GM19463 (cell line): ENCODE measurements around the gene LYPD6.

Experiments
- ATAC-seq: cut with Tn5 transposase; IDR thresholded peaks from one replicate; pipeline ENCODE4 v1.9.1; 2021; ENCODE audit warnings: mild to moderate bottlenecking, moderate library complexity; ENCODE audit not compliant: unreplicated experiment

LYPD6 gene

DNA sequence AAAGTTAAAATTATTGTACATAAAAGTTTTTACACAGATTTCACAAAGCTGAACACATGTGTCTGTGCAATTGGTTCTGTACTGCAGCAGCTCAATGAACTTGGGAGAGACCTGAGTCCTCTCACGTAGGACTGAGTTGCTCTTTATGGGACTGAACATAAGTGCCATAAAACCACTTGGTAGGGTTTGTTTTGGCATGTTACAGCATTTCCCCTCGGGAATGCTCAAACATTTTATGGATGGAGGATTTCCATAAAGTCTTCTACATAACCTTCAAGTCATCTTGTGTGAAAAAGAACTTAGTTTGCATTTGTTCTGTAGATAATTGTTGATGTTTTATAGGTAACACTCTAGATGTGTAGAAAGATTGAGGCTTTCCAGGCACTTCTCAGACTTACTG, 15.9 kb downstream of the LYPD6 start:
- ATAC-seq: no peak

DNA sequence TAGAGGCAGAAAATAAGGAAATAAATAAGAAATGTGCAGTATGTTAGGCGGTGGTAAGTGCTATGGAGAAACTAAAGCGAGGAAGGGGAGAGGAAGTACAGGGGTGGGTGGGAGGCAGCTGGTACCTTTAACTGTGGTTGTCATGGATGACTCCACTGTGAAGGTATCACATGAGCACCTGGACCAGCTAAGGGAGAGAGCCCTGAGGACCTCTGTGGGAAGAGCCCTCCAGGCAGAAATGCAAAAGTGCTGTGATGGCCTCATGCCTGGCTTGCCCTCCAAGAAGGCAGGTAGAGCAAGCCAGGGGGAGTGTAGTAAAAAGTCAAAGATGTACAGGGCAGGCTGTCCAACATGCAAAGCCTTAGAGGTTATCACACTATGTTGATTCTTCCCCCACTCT, 17.9 kb downstream of the LYPD6 start:
- no peak for ATAC-seq

DNA sequence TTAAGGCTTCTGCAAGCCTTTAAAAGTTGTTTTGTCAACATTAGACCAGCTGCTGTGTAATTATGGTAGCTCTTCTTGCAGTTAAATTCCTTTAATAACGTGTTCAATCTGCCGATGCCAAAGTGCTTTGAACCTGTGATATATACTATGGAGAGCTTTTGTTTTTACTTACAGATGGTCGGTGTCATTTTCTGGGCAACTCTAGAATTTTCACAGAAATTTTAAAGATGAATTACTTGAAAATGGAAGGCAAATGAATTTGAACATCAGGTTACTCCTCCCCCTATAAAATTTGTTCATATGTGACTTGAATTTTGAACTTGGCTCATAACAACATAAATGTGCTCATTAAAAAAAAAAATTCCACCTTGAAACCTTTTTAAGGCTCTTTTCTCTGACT, 23.0 kb downstream of the LYPD6 start:
- no peak for ATAC-seq

DNA sequence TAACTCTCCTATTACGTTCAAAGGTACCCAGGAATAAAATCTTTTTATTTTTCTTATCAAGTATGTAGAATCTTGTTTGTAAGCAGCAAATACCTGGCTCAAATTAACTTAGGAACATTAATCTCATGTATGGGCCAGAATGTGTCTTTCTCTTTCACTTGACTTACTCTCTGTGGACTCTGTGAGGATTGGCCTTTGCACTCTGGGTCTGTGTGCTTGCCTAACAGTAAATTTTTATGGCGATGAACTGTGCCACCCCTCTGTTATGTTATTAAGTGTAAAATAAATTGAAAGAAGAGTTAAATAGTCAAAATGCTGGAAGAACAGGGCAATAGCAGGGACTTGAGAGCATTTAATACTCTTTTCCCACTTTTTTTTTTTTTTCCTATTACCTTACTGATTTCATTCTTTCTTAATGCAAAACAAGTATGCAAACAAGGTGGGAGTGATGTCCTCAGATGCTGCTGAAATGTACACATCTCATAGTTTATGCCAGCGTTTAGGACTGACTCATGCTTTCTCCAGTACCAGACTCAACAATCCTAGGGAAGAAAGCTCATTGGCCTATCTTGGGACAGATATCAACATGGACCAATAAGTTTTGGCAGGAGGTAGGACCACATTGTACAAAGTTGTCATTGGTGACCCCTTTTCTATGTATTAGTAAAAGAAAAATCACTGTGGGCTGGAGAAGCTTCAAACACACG, 25.5 kb downstream of the LYPD6 start:
- no peak for ATAC-seq

DNA sequence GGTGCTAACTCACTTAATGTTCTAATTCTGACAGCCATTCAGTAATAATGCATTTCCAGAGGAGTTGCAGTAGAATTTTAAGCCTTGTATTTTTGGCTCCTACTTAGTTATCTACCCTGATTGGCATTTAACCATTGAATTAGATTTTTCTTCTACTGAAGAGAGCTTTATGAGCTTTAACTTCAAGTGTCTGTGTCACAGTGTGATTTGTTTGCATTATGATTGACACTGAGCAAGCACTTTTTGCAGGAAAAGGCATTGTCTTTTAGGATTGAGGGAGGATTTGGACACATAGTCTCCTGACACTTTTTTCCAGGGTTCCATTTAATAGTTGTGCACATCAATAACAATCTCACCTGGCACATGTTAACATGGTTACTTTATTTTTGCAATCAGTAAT, 26.7 kb downstream of the LYPD6 start:
- no peak for ATAC-seq

DNA sequence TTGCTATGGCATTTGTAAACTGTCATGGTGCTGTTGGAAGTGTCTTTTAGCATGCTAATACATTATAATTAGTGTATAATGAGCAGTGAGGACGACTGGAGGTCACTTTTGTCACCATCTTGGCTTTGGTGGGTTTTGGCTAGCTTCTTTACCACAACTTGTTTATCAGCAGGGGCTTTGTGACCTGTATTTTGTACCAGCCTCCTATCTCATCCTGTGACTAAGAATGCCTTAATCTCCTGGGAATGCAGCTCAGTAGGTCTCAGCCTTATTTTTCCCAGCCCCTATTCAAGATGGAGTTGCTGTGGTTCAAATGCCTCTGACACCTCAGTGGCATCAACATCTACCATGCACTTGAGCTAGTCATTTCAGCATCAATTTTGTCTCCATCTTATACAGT, 29.7 kb downstream of the LYPD6 start:
- no peak for ATAC-seq

DNA sequence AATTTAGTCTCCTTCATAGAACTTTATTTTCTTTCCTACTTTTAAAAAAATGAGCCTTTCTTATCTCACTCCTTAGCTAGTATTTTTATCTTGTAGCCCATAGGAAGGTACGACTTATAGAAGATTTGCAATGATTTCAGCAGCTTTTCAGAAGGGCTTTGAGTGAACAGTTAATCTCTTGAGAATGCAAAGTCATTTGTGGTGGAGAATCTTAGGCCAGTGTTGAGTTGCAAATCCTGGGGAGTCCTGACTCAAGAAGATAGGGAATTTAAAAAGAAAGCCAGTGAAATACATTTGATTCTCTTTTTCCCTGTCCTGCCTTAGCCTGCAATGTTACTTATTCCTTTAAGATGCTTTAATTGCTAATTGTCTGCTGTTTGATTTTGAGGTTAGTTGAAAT, 33.6 kb downstream of the LYPD6 start:
- ATAC-seq: no peak

DNA sequence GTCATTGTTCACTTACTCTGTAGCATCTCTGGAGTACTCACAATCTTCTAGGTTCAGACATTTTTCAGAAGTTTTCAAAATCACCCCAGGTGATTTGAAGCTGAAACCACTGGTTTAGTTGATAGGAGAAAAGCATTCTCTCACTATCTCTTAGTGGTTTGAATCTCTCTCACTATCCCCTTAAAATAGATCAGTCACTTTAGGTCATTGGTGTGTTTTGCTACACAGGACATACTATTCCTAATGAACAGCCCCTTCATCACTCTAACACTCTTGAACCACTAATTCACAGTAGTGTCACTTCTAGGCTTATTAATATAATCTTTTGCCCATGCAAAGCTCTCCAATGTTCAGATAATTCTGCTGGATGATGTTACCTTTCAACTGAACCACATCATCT, 34.5 kb downstream of the LYPD6 start:
- ATAC-seq: no peak

DNA sequence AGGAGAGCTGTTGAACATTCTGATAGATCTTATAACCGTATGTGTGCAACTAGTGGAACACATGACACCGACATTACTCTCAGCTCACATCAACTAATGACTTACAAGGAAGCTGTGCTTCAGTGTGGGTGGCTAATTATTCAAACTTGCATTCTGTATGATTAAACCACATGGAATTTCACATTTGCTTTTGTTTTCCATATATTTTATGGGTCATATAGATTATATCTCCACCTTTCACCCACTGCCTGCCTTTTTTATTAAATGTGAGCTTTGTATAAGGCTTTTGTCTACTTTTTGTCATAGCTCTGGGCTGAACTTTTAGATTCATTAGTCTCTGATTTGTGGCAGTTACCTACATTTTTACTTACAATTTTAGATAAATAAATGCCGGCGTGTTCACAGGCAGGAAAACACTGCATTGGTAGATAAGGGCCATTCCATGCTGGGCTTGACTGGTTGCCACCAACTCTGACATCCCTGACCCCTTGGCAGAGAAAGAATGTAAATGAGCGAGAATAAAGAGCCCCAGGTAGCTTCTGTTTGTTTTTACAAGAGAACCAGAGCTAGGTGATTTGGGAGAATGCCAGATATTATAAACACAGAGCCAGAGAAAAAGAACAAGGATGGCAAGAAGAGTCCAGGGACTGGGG, 35.7 kb downstream of the LYPD6 start:
- ATAC-seq: no peak

DNA sequence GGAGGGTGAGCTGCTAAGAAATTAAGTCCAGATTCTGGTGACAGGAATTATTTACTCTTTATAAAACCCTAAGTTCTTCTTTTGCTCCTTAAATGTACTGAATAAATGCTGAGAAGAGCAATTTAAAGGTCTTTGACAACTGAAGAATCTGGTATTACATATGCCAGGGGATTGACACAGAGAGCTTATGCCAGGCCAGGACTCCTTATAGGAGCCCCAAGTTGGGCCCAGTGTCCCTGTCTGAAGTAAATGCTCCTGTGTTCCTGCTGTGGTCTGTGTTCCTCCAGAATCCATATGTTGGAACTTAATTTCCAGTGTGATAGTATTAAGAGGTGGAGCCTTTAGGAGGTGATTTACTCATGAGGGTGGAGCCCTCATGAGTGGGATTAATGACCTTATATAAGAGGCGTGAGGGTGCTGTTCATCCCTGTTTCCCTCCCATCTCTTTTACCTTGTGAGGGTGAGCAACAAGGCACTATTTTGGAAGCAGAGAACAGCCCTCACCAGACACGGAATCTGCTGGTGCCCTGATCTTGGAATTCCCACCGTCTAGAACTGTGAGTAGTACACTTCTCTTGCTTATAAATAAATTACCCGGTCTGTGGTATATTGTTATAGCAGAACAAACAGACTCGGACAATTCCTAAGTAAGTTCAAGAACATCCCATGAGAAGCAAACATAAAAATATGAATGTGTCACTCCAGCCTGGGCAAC, 39.8 kb downstream of the LYPD6 start:
- ATAC-seq: no peak

DNA sequence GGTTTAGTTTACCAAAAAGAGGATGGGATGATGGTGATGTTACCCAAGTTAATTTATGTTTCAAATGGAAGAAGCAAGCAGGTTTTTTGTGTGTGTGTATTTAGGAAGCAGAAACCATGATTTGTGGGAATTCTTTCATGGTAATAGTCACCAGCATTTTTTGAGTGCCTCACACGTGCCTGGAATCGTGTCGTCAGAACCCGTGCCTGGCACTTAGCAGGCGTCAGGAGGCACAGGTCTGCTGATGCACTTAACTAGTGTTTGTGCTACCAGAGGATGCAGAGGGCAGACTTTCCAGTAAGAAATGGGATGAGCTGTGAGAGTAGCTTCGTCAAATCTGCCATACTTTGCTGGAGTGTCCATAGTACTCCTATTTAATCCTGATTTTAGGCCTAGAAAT, 41.1 kb downstream of the LYPD6 start:
- no peak for ATAC-seq

DNA sequence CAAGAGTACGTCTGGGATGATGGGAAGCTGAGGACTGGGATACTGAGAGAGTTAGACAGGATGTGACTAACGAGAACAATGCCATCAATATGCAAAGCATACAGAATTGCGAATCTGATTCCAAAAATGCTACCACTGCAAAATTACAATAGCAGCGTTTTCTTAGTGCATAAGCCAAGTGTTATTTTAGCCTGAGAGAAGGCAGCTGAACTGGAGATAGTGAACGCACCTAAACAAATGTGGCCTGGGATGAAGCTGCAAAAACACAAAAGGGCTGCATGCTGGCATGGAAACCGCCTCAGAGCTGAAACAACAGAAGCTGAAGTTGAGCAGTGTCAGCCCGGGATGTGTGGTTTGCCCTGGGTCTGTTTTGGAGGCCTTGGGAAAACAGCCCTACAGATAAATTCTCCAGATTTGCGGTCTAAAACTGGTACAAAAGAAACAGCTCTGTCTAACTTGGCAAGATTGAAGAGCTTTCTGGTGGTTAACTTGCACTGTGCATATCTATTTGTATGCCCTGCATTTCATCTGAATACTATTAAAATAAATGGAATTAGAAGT, 45.5 kb downstream of the LYPD6 start:
- no peak for ATAC-seq

DNA sequence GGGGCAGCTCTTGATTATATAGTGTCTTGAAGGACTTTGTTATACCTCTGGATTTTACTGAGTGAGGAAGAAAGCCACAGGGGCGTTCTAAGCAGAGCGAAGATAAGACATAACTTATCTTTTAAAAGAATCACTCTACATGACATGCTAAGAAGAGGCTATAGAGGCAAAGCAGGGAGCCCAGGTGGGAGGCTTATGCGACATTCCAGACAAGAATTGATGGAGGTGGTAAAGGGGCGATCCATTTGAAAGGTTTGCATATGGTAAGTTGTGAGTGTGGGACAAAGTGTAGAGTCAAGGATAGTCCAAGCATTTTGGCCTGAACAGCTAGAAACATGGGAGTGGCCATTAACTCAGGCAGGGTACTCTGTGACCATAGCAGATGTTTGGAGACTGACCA, 49.8 kb downstream of the LYPD6 start:
- no peak for ATAC-seq

DNA sequence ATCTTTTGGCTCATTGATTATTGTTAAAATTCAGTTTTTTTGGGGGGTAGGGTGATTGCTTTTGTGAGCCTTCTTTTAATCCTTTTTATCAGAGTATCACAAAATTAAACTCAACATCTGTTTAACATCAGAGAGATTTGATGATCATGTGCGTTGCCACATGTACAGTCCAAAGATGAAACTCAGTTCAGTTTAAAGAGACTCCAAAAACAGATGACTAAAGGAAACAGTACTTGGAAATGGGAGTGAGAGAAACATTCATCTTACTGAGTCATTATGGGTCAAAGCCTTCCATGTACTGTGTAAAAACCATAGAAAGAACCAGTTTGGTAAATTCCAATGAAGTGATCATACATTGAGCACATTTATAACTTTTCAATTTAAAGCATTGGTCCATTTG, 53.0 kb downstream of the LYPD6 start:
- ATAC-seq: no peak

DNA sequence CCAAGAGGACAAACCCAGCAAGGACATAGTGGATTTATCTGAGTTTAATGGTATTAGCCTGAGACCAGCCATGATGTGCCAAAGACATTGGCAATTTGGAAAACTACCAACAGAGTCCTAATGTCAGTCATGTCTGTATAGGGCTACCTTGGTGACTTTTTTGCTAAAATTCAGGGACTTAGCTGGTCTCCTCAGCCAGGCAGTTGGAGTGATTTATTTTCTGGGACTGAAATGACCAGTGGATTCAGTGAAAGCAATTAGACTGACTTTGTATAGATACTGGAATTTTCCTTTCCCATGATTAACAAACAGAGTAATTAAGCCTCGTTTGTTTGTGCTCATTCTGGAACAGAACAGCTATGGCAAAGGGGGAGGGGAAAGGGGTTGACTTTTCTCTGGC, 55.0 kb downstream of the LYPD6 start:
- no peak for ATAC-seq

DNA sequence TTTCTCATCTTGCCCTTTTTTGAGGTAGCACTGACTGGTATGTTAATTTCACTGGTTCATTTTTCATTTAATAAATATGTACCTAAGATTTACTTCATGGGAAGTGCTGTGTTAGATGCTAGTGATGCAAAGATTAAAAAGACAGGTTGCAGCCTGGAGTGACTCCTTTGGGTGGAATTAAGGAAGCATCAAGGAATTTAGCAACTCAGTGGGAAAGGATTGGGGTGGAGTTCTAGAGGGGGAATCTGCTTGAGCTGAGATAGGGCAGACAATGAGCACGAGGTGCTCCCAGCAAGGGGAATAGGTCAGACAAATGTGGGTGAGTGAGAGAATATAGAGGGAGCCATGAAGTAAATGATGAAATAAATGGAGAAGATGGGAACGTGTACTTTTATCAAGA, 57.0 kb downstream of the LYPD6 start:
- no peak for ATAC-seq

DNA sequence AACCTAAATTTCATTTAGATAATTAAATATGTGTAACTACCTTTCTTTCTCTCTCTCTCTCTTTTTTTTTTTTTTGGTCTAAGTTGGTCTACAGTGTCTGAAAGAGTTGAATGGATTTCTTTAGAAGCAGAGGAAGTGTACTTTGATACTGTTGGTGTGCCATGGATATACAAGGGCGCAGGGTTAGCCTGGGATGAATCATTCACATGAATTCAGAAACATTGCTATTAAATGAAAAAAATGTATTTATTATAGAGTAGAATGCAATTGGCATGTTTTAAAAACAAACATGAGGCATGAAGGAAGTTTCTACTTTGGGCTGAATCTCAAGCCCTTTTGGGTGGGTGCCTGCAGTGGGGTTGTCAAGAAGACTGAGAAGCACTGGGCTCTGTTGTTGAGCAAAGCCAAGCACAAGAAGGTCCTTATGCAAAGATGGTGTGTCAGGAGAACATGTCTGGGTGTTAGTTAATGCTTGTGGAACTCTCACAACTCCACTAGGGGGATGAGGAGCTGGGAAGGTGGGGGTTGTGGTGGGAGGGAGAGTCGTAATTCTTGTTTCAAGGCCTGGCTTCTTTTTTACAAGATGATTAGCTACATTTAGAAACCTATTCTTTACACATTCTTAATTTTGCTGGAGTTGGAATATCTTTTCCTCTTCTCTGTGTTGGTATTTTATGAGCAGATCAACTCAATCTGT, 57.9 kb downstream of the LYPD6 start:
- ATAC-seq: no peak

DNA sequence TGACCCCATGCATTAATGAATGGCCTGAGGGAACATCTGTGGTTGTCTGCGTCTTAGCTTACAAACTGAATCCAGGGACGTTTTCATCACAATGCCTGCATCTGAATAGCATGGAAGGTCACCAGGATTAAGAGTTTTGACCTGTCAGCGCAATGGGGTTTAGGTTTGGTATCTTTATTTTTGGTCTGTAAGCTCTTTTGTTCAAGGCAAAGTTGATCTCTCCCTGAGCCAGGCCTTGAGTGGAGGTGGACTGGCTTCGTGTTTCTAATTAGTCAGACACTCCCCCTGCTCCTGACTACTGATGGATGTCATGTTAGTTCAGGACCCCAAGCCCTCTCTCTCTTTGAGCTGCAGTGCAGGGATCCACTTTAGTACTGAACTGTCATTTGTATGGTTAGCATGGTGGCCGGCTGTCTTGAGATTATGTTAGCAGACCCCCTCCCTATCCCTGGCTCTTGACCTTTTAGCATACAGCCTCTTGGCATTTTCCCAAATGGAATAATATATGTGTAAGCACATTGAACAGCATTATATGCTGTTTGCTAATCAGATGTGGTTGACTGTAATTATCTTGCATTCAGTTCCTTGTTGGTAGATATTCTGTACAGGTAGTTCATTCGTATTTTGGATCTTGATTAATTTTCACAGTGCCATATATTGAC, 59.2 kb downstream of the LYPD6 start:
- ATAC-seq: no peak

DNA sequence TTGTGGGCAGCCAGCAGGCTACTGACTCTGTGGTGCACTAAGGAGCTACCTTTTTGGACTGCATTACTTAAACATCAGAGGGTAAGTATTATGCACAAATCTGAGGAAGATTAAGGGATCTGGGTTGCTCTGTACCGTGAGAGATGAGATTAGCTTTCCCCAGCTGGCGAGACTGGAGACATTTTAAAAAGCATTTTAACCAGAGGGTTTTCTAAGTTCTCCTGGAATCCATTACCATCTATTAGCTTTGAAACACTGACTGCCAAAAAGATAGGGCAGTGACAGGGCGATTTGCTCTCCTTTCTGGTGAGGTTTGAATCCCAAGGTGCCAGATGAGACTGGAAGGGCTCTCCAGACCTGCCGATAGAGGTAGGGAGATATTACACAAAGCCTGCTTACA, 63.2 kb downstream of the LYPD6 start:
- no peak for ATAC-seq

DNA sequence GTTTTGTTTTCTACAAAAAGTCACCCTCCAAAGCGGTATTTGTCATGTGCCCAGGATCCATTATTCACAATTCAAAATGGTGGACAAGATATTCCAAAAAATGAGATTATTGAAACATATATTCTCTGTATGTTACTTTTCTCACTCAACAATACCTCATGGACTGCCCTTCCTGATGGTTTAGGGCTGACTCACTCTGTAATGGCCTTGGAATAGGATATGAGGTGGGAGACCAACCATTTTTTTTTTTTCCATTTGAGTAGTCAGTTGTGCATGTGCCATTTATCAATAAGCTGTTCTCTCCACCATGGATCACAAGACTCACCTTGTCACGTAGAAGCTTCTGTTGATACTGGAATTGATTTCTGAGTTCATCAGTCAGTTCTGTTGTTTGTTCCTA, 64.5 kb downstream of the LYPD6 start:
- no peak for ATAC-seq
